HG03521 (cell line): ENCODE measurements around the gene SRSF6.
"Not testable (repeated sequence)": the region's sequence is repeated elsewhere in the genome, so short reads cannot be mapped to it uniquely, and the experiment has no call there.

Source experiments
- ATAC-seq: cut with Tn5 transposase; IDR thresholded peaks from one replicate; pipeline ENCODE4 v1.9.1; 2021; ENCODE audit warnings: mild to moderate bottlenecking, moderate library complexity; ENCODE audit not compliant: unreplicated experiment

The SRSF6 gene

GRCh38 chr20:43473381-43473704 is 15.6 kb downstream of the SRSF6 start:
- no peak for ATAC-seq

- ATAC-seq, result no peak
Measured at GRCh38 chr20:43477193-43477592, 19.5 kb downstream of the SRSF6 start.

- ATAC-seq, result no peak
Measured at GRCh38 chr20:43477619-43478018, 19.9 kb downstream of the SRSF6 start.

GRCh38 chr20:43490038-43490437 is 32.3 kb downstream of the SRSF6 start:
- ATAC-seq, result no peak

GRCh38 chr20:43492101-43492500 is 34.4 kb downstream of the SRSF6 start:
- ATAC-seq, result peak; percentile 78

GRCh38 chr20:43495388-43495787 is 37.7 kb downstream of the SRSF6 start:
- no peak for ATAC-seq

- not testable (repeated sequence) for ATAC-seq
Measured at GRCh38 chr20:43502021-43502420, 44.3 kb downstream of the SRSF6 start.

- ATAC-seq, result no peak
Measured at GRCh38 chr20:43506238-43506637, 48.5 kb downstream of the SRSF6 start.

GRCh38 chr20:43507150-43508080 is 49.7 kb downstream of the SRSF6 start, which contains the start of gene L3MBTL1:
Gene L3MBTL1, plus strand, starts transcription at chr20:43507697. Its CDS starts 5,807 bp downstream, at chr20:43513504.
- ATAC-seq, result no peak

- ATAC-seq, result no peak
Measured at GRCh38 chr20:43508106-43508505, 50.4 kb downstream of the SRSF6 start.

GRCh38 chr20:43508604-43509040 is 50.9 kb downstream of the SRSF6 start:
- ATAC-seq, result no peak

- no peak for ATAC-seq
Measured at GRCh38 chr20:43511879-43512278, 54.2 kb downstream of the SRSF6 start.

GRCh38 chr20:43513372-43513930 is 55.8 kb downstream of the SRSF6 start:
- no peak for ATAC-seq
